LNCaP clone FGC (cell line): ENCODE measurements around the gene LRCH2.
A peak's percentile ranks its signal among the peaks of the same experiment; 100 is the strongest.

Source experiments
- DNase-seq: peaks from one replicate; pipeline ENCODE4 v3.0.0-alpha.2; 2011; ENCODE audit warnings: low read depth
- H3K4me3 ChIP-seq: 2 replicates; pipeline ENCODE4 v1.5.1; 2011; ENCODE audit warnings: mild to moderate bottlenecking, low read depth, low read length, control low read depth
- TF ChIP-seq, protein P1 (sequence below): IDR thresholded peaks from 2 replicates; pipeline ENCODE4 v1.5.1; 2012; ENCODE audit warnings: mild to moderate bottlenecking; ENCODE audit not compliant: control insufficient read depth, insufficient read depth; ENCODE audit errors: extremely low read depth

Gene LRCH2, protein sequence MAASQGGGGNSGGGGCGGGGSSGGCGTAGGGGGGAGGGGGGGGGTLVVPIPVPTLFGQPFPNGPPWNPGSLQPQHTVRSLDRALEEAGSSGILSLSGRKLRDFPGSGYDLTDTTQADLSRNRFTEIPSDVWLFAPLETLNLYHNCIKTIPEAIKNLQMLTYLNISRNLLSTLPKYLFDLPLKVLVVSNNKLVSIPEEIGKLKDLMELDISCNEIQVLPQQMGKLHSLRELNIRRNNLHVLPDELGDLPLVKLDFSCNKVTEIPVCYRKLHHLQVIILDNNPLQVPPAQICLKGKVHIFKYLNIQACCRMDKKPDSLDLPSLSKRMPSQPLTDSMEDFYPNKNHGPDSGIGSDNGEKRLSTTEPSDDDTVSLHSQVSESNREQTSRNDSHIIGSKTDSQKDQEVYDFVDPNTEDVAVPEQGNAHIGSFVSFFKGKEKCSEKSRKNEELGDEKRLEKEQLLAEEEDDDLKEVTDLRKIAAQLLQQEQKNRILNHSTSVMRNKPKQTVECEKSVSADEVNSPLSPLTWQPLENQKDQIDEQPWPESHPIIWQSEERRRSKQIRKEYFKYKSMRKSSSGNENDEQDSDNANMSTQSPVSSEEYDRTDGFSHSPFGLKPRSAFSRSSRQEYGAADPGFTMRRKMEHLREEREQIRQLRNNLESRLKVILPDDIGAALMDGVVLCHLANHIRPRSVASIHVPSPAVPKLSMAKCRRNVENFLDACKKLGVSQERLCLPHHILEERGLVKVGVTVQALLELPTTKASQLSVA

DNA sequence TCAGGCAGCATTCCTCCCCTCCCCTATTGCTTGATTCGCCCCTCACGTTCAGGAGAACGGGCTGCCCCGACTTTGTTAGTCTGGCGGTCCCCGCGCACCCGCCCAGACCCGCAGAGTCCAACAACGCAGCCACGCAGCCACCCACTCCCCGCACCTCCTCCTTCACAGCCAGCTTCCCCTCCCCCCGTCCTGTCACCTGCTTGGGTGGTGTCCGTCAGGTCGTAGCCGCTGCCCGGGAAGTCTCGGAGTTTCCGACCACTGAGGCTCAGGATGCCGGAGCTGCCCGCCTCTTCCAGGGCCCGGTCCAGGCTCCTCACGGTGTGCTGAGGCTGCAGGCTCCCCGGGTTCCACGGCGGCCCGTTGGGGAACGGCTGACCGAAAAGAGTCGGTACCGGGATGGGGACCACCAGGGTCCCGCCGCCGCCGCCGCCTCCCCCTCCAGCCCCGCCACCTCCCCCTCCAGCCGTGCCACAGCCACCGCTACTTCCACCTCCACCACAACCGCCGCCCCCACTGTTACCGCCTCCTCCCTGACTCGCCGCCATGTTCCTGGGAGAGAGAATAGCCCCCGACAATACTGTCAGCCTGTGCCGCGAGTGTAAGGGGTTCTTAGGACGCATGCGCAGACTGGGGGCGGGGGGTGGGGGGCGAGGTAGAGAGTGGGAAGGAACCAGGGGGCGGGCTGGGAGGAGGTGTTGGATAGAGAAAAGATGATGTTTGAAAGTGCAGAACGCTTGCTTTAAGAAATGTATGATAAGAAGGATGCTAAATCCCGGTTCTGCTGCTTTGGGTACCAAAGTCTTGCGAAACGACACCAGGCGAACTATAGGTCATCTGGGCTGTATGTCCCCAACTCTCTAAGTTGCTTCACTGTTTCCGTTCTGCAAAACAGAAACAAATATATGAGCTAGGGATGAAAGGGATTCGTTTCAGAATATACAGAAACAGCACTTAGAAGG lies at the start of gene LRCH2:
Gene LRCH2, minus strand, starts transcription at position 600 of the 959 bp plus-strand sequence. Its CDS starts 55 bp downstream, at position 545.
- H3K4me3 ChIP-seq: no peak within 1 kb of the TSS
- no peak for DNase-seq

DNA sequence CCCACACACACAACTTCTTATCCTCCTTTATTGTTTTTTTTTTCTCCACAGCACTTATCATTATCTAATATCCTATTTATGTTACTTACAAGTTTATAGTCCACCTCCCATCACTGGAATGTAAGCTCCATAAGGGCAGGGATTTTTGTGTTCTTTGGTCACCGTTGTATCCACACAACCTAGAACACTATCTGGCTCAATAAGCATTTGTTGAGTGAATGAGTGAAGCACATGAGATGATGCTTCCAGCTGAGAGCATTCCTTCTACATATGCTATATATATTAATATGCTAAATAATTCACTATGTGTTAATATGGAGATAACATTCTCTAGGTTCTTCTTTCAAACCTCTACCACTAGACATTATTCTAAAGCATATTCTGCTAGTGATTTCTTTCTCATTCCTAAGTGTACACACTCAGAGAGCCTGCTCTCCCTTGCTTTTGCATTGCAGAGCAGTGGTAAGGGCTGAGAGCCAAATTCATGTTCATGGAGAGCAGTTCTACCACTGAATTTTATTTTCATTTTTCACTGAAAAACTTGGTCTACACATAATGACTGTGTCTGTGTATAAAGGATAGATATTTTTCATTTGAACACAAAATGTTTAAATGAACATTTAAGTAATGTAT lies 35.3 kb upstream of the LRCH2 start:
- DNase-seq: no peak
- TF ChIP-seq, protein P1, sequence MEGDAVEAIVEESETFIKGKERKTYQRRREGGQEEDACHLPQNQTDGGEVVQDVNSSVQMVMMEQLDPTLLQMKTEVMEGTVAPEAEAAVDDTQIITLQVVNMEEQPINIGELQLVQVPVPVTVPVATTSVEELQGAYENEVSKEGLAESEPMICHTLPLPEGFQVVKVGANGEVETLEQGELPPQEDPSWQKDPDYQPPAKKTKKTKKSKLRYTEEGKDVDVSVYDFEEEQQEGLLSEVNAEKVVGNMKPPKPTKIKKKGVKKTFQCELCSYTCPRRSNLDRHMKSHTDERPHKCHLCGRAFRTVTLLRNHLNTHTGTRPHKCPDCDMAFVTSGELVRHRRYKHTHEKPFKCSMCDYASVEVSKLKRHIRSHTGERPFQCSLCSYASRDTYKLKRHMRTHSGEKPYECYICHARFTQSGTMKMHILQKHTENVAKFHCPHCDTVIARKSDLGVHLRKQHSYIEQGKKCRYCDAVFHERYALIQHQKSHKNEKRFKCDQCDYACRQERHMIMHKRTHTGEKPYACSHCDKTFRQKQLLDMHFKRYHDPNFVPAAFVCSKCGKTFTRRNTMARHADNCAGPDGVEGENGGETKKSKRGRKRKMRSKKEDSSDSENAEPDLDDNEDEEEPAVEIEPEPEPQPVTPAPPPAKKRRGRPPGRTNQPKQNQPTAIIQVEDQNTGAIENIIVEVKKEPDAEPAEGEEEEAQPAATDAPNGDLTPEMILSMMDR: no peak
- H3K4me3 ChIP-seq: no peak overlapping the region

More for the DNA sequence above, at the start of gene LRCH2:
- TF ChIP-seq, protein P1: no peak

DNA sequence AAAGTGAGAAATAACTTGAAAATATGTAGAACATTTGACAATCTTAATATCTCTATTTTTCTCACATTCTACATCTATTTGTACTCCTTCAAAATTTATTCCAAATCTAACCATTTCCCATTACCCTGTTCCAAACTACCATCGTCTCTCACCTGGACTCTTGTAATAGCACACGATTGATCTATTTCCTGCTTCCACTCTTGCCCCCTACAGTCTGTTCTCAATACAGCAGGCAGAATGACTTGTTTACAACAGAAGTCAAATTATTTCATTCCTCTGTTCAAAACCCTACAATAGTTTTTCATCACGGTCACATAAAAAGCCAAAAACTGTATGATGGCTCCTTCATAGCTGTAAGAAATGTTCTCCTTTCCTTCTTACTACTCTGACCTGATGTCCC lies 34.5 kb upstream of the LRCH2 start:
- no peak for DNase-seq
- TF ChIP-seq, protein P1: 0 out of 2 replicates have a peak, but pooled peaks have one; percentile 15
- no peak overlapping the region for H3K4me3 ChIP-seq

DNA sequence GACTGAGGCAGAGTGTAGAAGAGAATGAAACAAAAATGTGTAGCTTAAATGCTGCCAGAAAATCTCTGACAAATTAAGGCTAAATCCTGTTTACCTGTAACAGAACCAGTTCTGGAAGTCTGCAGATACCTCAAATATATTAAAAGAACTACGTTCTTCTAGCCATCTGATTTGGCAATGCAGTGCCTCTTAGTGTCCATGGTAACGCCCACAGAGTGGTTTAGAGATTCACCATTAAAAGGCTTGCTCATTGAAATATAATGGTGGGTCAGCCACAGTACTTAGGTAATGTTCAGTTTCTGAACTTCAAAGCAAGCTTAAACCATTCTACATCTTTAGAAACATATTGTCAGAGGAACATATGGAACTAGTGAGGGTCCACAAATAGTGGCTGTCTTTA lies 32.4 kb upstream of the LRCH2 start:
- no peak for DNase-seq
- TF ChIP-seq, protein P1: no peak
- H3K4me3 ChIP-seq: no peak overlapping the region

DNA sequence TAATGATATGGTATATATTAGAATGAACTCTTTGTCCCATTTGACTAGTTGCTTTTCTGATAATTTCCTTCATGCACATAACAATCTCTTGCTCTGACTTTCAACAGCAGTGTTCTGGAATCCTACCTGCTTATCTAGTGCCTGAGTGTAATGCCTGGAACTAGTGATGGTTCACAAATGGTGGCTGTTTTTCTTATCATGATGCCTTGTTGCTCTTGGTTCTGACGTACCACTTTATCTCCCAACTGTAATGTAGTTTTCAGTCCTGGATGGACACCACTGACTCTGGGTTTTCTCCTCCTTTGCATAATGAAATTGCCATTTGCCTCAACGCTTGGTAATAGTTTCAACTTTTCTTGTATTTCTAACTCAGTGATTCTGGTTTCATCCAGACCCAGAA lies 30.1 kb upstream of the LRCH2 start:
- TF ChIP-seq, protein P1: no peak
- DNase-seq: no peak
- H3K4me3 ChIP-seq: no peak overlapping the region

DNA sequence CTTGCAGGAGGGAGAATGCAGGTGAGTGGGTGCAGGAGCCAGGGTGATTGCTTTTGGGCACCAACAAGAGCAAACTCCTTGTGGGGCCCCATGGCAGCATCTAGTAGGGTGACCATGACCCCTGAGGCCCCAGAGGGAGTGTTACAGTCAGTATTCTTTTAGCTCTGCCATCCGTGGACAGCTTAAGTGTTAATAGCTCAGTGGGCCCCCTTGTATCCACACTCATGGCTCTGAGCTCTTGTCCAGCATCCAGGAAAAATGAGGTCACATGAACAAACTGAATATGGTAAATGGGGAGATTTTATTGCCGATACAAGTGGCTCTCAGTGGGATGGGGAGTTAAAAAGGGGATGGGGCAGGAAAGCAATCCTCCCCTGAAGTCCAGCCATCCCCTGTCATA lies 27.3 kb upstream of the LRCH2 start:
- TF ChIP-seq, protein P1: no peak
- H3K4me3 ChIP-seq: no peak overlapping the region
- DNase-seq: no peak
